ENCODE measurements around the gene CDHR3. TPM values are rescaled to one million over a fixed set of nuclear protein-coding genes. Genes with fewer than 3 reads are reported as not detected.

CDHR3 gene
- total and polyA plus RNA-seq, 3 donors from 2014 or later = 3.8 to 8.5 (median 7.5) TPM

DNA sequence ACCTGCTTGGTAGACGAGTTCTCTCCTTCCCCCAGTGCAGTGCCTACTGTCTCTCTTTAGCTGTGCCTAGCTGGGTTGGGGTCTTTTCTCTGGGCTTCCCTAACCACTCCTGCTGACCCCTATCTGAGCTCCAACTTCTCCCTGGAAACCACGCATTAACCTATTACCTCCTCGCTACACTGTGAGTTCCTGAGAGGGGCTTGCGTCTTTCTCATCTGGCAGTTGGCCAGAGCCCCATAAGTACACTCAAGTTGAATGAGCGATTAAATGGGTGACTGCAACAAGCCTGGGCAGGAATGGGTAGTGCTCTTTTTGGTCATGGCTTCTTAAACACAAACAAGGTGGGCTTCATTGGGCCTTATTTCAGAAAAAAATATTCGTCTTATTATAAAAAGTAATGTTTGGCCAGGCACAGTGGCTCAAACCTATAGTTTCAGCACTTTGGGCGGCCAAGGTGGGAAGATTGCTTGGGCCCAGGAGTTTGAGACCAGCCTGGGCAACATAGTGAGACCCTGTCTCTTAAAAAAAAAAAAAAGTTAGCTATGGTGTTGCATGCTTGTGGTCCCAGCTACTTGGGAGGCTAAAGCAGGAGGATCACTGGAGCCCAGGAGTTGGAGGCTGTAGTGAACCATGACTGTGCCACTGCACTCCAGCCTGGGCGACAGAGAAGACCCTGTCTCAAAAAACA lies 107.6 kb downstream of the CDHR3 start:
- no peak overlapping the region for H3K4me3 ChIP-seq
- no peak for DNase-seq
- H3K4me1 ChIP-seq = peaks cover 9% of the 10 kb centered on the region
- no peaks in the 10 kb centered on the region for H3K9me3 ChIP-seq
- TF ChIP-seq, protein P1, sequence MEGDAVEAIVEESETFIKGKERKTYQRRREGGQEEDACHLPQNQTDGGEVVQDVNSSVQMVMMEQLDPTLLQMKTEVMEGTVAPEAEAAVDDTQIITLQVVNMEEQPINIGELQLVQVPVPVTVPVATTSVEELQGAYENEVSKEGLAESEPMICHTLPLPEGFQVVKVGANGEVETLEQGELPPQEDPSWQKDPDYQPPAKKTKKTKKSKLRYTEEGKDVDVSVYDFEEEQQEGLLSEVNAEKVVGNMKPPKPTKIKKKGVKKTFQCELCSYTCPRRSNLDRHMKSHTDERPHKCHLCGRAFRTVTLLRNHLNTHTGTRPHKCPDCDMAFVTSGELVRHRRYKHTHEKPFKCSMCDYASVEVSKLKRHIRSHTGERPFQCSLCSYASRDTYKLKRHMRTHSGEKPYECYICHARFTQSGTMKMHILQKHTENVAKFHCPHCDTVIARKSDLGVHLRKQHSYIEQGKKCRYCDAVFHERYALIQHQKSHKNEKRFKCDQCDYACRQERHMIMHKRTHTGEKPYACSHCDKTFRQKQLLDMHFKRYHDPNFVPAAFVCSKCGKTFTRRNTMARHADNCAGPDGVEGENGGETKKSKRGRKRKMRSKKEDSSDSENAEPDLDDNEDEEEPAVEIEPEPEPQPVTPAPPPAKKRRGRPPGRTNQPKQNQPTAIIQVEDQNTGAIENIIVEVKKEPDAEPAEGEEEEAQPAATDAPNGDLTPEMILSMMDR (IDR thresholded peaks at IDR 0.05) = no peak
- TF ChIP-seq POLR2A (IDR thresholded peaks at IDR 0.05) = no peak
- intact Hi-C loops (cut with DNase I; ENCODE audit: low total_unique reads) = no loop called here
- 91 to 95% methylated on average over 8 of the region's 8 CpGs for WGBS, 2 donors
- H3K36me3 ChIP-seq (ENCODE audit: low read depth, missing control alignments) = no peaks in the 10 kb centered on the region
- no peak overlapping the region for H3K27ac ChIP-seq
- no peaks in the 10 kb centered on the region for H3K27me3 ChIP-seq

DNA sequence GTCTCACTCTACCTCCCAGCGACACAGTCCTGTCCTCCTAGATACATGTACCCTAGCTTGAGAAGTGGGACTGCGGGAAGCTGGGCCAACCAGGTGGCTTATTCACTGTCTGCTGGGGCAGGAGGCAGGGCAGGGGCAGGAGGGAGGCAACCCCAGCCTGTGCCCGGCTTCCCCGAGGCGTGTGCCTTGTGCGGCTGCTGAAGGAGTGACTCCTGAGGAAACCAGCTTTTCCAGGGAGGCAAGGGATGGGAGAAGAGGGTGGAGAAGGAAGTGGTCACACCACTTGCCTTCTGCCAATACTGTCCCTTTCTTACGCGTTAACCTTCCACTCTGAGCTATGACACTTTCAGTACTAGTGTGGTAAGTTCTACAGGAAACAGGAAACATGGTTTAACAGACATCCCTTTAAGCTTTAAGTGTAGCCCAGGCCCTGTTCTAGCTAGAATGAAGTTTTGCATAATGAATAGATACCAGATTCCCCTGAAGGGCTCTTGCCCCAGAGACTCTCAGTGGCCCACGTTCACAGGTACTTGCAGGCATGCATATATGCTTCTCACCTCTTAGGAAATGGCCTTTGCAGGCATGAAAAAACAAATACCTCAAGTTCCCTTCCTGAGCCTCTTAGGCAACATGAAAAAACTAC lies 108.4 kb downstream of the CDHR3 start:
- WGBS, 2 donors = 79 to 88% methylated on average over 6 to 9 of the region's 9 CpGs
- intact Hi-C loops (cut with DNase I; ENCODE audit: low total_unique reads) = no loop called here
- Histone ChIP-seq H3K27ac (no peak overlapping the region), H3K36me3 (ENCODE audit: low read depth, missing control alignments) (no peaks in the 10 kb centered on the region), H3K9me3 (no peaks in the 10 kb centered on the region), H3K27me3 (no peaks in the 10 kb centered on the region), H3K4me3 (no peak overlapping the region), H3K4me1 (peaks cover 5% of the 10 kb centered on the region)
- DNase-seq = no peak
- no peak for TF ChIP-seq POLR2A (IDR thresholded peaks at IDR 0.05)
- TF ChIP-seq, protein P1 (IDR thresholded peaks at IDR 0.05) = no peak

- H3K9me3 ChIP-seq = no peaks in the 10 kb centered on the region
- H3K4me3 ChIP-seq = no peak overlapping the region
- no peaks in the 10 kb centered on the region for H3K27me3 ChIP-seq
- H3K4me1 ChIP-seq = peaks cover 5% of the 10 kb centered on the region
- TF ChIP-seq, protein P1 (IDR thresholded peaks at IDR 0.05) = no peak
- TF ChIP-seq POLR2A (IDR thresholded peaks at IDR 0.05) = no peak
- WGBS, 2 donors = 50 to 60% methylated on average over 9 of the region's 9 CpGs
- no peak for DNase-seq
- H3K27ac ChIP-seq = no peak overlapping the region
- intact Hi-C loops (cut with DNase I; ENCODE audit: low total_unique reads) = no loop called here
- H3K36me3 ChIP-seq (ENCODE audit: low read depth, missing control alignments) = no peaks in the 10 kb centered on the region
Measured at GRCh38 chr7:106071999-106072714, 109.1 kb downstream of the CDHR3 start.

DNA sequence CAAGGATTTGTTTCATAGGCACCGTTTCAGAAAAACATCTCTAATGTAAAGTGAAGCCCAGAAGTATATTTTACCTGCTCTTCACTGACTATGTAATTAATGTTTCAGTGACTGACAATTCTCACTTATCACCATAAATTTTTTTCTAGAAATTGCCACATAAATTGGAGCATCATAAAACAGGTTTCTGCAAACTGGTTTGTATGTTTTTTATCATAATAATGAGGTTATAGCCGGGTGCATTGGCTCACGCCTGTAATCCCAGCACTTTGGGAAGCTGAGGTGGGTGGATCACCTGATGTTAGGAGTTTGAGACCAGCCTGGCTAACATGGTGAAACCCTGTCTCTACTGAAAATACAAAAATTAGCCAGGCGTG lies 109.6 kb downstream of the CDHR3 start:
- 83 to 84% methylated on average over 4 of the region's 4 CpGs for WGBS, 2 donors

More for the DNA sequence above, 109.6 kb downstream of the CDHR3 start:
- TF ChIP-seq POLR2A (IDR thresholded peaks at IDR 0.05) = no peak
- TF ChIP-seq, protein P1 (IDR thresholded peaks at IDR 0.05) = no peak
- Histone ChIP-seq H3K27ac (no peak overlapping the region), H3K27me3 (no peaks in the 10 kb centered on the region), H3K36me3 (ENCODE audit: low read depth, missing control alignments) (no peaks in the 10 kb centered on the region), H3K9me3 (no peaks in the 10 kb centered on the region), H3K4me1 (peaks cover 5% of the 10 kb centered on the region), H3K4me3 (no peak overlapping the region)
- no peak for DNase-seq
- intact Hi-C loops (cut with DNase I; ENCODE audit: low total_unique reads) = no loop called here
